Cardiac muscle cell (in vitro differentiated cells and primary cell): ENCODE results near the gene TWSG1. TPM values are rescaled to one million over a fixed set of nuclear protein-coding genes. Genes with fewer than 3 reads are reported as not detected.

Experiments used
- DNase-seq, 2 donors: peaks; one replicate each; pipeline versions ENCODE4 v3.0.0 to v3.0.0-alpha.2; 2010 to 2017; ENCODE audit warnings: low read depth in 1 of 2, low spot score in 1 of 2
- H3K27ac ChIP-seq: fragments of 200-600 bp; sonication (generic); 2 replicates; pipeline ENCODE4 v1.5.1; 2016
- H3K27me3 ChIP-seq: fragments of 200-600 bp; sonication (generic); 2 replicates; pipeline ENCODE4 v1.6.0; 2016; ENCODE audit warnings: control low read depth
- H3K36me3 ChIP-seq: fragments of 200-600 bp; sonication (generic); 2 replicates; pipeline ENCODE4 v1.5.1; 2016; ENCODE audit warnings: control low read depth
- H3K4me1 ChIP-seq: fragments of 200-600 bp; sonication (generic); 2 replicates; pipeline ENCODE4 v1.8.1; 2017; ENCODE audit warnings: low read depth, mild to moderate bottlenecking, mixed run types
- H3K4me3 ChIP-seq: fragments of 200-600 bp; sonication (generic); 2 replicates; pipeline ENCODE4 v1.5.1; 2016; ENCODE audit warnings: mild to moderate bottlenecking
- H3K9me3 ChIP-seq: fragments of 200-600 bp; sonication (generic); 2 replicates; pipeline ENCODE4 v1.5.1; 2017; ENCODE audit warnings: low read depth, mild to moderate bottlenecking, control low read depth
- polyA plus RNA-seq: library from polyadenylated mRNA; unstranded; fragments of >200 nt; fragmentation: Nextera tagmentation; extraction: Ambion mirVana; gene quantifications from 2 replicates; pipeline ENCODE4 v1.2.1, GENCODE V29; 2016
- total RNA-seq: library from RNA; depleted of rRNA; stranded (reverse); fragments of >200 nt; gene quantifications from 2 replicates; pipeline ENCODE4 v1.2.3, GENCODE V29; 2016
- TF ChIP-seq, protein P1 (sequence below): IDR thresholded peaks from 2 replicates; pipeline ENCODE4 v1.5.1; 2012; ENCODE audit warnings: low read depth, mild to moderate bottlenecking, low read length

Gene TWSG1
- total and polyA plus RNA-seq, 2 experiments from 2014 or later, result 20.9 to 21.2 TPM

DNA sequence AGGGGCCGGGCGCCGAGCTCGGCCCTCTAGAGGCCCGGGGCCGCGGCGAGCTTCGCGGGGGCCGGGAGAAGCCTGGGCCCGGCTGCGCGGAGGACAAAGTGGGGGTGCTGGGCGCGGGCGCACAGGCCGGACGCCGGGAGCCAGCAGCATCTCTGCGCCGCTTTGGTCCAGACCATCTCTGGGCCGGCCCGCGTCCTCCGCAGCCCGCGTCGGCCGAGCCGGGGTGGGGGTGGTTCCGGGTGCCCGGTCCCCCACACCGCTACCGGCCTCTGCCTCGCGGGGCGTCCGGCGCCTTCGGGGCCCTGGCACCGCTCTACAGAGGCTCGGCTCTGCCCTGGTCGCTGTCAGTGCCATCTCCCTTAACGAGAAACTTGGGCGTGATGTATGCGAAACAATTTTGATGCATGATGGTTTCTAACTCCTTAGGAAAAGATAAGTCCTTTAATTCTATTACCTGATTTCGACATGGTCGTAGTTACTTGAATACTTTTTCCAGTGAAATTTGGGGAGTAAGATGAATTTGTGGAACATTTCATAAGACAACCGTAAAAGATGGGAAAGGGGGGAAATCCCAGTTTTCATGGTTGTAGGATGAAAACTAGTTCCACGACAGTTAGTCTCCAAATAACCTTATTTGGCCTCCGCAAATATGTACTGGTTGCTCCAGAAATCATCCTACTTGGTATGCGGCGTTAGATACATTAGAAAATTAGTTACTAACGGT is 562 bp downstream of the TWSG1 start:
- DNase-seq, result peak in 1 of 2 donors; percentile 39
- peaks cover 11% of the 10 kb centered on the region for H3K36me3 ChIP-seq
- H3K9me3 ChIP-seq, result no peaks in the 10 kb centered on the region
- TF ChIP-seq, protein P1, sequence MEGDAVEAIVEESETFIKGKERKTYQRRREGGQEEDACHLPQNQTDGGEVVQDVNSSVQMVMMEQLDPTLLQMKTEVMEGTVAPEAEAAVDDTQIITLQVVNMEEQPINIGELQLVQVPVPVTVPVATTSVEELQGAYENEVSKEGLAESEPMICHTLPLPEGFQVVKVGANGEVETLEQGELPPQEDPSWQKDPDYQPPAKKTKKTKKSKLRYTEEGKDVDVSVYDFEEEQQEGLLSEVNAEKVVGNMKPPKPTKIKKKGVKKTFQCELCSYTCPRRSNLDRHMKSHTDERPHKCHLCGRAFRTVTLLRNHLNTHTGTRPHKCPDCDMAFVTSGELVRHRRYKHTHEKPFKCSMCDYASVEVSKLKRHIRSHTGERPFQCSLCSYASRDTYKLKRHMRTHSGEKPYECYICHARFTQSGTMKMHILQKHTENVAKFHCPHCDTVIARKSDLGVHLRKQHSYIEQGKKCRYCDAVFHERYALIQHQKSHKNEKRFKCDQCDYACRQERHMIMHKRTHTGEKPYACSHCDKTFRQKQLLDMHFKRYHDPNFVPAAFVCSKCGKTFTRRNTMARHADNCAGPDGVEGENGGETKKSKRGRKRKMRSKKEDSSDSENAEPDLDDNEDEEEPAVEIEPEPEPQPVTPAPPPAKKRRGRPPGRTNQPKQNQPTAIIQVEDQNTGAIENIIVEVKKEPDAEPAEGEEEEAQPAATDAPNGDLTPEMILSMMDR, result no peak
- peak overlapping the region; percentile 83 for H3K27ac ChIP-seq
- H3K4me3 ChIP-seq, result peak overlapping the region; percentile 73
- no peaks in the 10 kb centered on the region for H3K27me3 ChIP-seq
- peaks cover 8% of the 10 kb centered on the region for H3K4me1 ChIP-seq

- no peak for DNase-seq
- H3K9me3 ChIP-seq, result no peaks in the 10 kb centered on the region
- peak overlapping the region; percentile 73 for H3K4me3 ChIP-seq
- H3K4me1 ChIP-seq, result peaks cover 7% of the 10 kb centered on the region
- no peaks in the 10 kb centered on the region for H3K27me3 ChIP-seq
- TF ChIP-seq, protein P1, result no peak
- peaks cover 11% of the 10 kb centered on the region for H3K36me3 ChIP-seq
- no peak overlapping the region for H3K27ac ChIP-seq
These were observed 1.1 kb downstream of the TWSG1 start for GRCh38 chr18:9335697-9336045.

GRCh38 chr18:9336827-9337226 is 2.3 kb downstream of the TWSG1 start:
- peaks cover 11% of the 10 kb centered on the region for H3K36me3 ChIP-seq
- no peaks in the 10 kb centered on the region for H3K27me3 ChIP-seq
- TF ChIP-seq, protein P1, result no peak
- DNase-seq, result no peak
- no peak overlapping the region for H3K27ac ChIP-seq
- no peaks in the 10 kb centered on the region for H3K9me3 ChIP-seq
- H3K4me3 ChIP-seq, result no peak overlapping the region
- H3K4me1 ChIP-seq, result peaks cover 7% of the 10 kb centered on the region

DNA sequence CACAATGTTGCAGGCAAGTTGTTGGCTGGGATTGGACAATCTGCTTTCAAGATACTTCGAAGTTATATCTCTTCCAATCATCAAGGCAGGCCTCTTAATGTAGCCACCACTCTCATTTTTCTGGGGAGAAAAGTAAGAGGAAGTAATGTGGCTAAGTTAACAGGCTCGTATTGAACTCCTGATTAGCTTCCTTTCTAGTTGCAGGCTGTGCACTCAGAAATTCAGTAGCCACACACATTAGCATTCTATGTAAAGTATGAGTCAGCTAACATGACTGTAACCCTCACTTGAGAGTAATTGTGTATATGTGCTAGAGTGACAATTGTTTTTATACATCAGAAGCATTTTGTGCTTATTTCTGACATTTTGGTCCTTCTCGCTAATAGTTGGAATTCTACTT is 3.3 kb downstream of the TWSG1 start:
- Histone ChIP-seq H3K9me3 (no peaks in the 10 kb centered on the region), H3K27ac (no peak overlapping the region), H3K4me3 (no peak overlapping the region), H3K36me3 (peaks cover 15% of the 10 kb centered on the region), H3K27me3 (no peaks in the 10 kb centered on the region), H3K4me1 (peaks cover 7% of the 10 kb centered on the region)
- TF ChIP-seq, protein P1, result no peak
- DNase-seq, result no peak

GRCh38 chr18:9340472-9340871 is 5.9 kb downstream of the TWSG1 start:
- Histone ChIP-seq H3K36me3 (peaks cover 15% of the 10 kb centered on the region), H3K27ac (no peak overlapping the region), H3K4me3 (no peak overlapping the region), H3K4me1 (peaks cover 5% of the 10 kb centered on the region), H3K9me3 (no peaks in the 10 kb centered on the region), H3K27me3 (no peaks in the 10 kb centered on the region)
- TF ChIP-seq, protein P1, result no peak
- DNase-seq, result no peak
